PC-3 (cell line): ENCODE data around the gene ATP5F1A. TPM values are rescaled to one million over a fixed set of nuclear protein-coding genes. Genes with fewer than 3 reads are reported as not detected.
A peak's percentile ranks its signal among the peaks of the same experiment; 100 is the strongest.
"Not testable (repeated sequence)": the region's sequence is repeated elsewhere in the genome, so short reads cannot be mapped to it uniquely, and the experiment has no call there.

Experiments
- ATAC-seq: fragments of 200-7000 bp; cut with Tn5 transposase; 2 replicates; pipeline ENCODE4 v1.9.1; 2020; ENCODE audit warnings: mild to moderate bottlenecking, moderate library complexity
- BruUV-seq: library from RNA; stranded (reverse); fragments of 400-500 nt; replicated peaks from 2 replicates; lab custom pipeline; 2021; lab: Mats Ljungman, UMichigan
- CTCF ChIA-PET: fragments of 300-600 bp; sonication (Branson Sonifier 250); formaldehyde crosslinking; loops from one replicate; lab custom pipeline; 2022; ENCODE audit warnings: antibody characterized with exemption; lab: Charles Lee
- POLR2A ChIA-PET: fragments of 300-600 bp; sonication (Branson Sonifier 250); formaldehyde crosslinking; loops from one replicate; lab custom pipeline; 2022; ENCODE audit warnings: antibody characterized with exemption; ENCODE audit not compliant: unreplicated experiment; lab: Charles Lee
- DNase-seq: peaks from one replicate; pipeline ENCODE4 v3.0.0-alpha.2; 2015
- H2AFZ ChIP-seq: fragments of 300-600 bp; sonication (generic); 2 replicates; pipeline ENCODE4 v1.6.0; 2016; ENCODE audit warnings: antibody characterized with exemption, low read length
- H3F3A ChIP-seq: fragments of 300-600 bp; sonication (generic); one replicate; pipeline ENCODE4 v1.6.0; 2017; ENCODE audit warnings: antibody characterized with exemption, low read length, control low read depth, mild to moderate bottlenecking; ENCODE audit not compliant: unreplicated experiment
- H3K27ac ChIP-seq: fragments of 300-600 bp; sonication (generic); 2 replicates; pipeline ENCODE4 v1.5.1; 2016; ENCODE audit warnings: mild to moderate bottlenecking, low read length
- H3K27me3 ChIP-seq: fragments of 300-600 bp; sonication (generic); 2 replicates; pipeline ENCODE4 v1.6.1; 2016; ENCODE audit warnings: low read length, mixed read lengths
- H3K36me3 ChIP-seq: fragments of 300-600 bp; sonication (generic); 2 replicates; pipeline ENCODE4 v1.6.1; 2016; ENCODE audit warnings: low read depth, mixed run types, low read length, mixed read lengths
- H3K4me1 ChIP-seq: fragments of 300-600 bp; sonication (generic); 2 replicates; pipeline ENCODE4 v1.5.1; 2016; ENCODE audit warnings: low read length; ENCODE audit not compliant: insufficient read depth
- H3K4me2 ChIP-seq: fragments of 300-600 bp; sonication (generic); 2 replicates; pipeline ENCODE4 v1.6.0; 2016; ENCODE audit warnings: low read length
- H3K4me3 ChIP-seq: fragments of 300-600 bp; sonication (generic); 2 replicates; pipeline ENCODE4 v1.5.1; 2016; ENCODE audit warnings: mild to moderate bottlenecking, low read length, mixed read lengths
- H3K79me2 ChIP-seq: fragments of 300-600 bp; sonication (generic); 2 replicates; pipeline ENCODE4 v1.6.1; 2017; ENCODE audit warnings: low read length, mixed read lengths
- H3K9ac ChIP-seq: fragments of 300-600 bp; sonication (generic); 2 replicates; pipeline ENCODE4 v1.6.0; 2016; ENCODE audit warnings: mild to moderate bottlenecking, low read length
- H3K9me2 ChIP-seq: fragments of 300-600 bp; sonication (generic); replicated peaks from 2 replicates; pipeline ENCODE4 v1.6.1; 2016; ENCODE audit warnings: mixed run types, low read length, mixed read lengths
- H3K9me3 ChIP-seq: fragments of 300-600 bp; sonication (generic); 2 replicates; pipeline ENCODE4 v1.6.1; 2016; ENCODE audit warnings: low read length, mixed read lengths
- H4K20me1 ChIP-seq: fragments of 300-600 bp; sonication (generic); 2 replicates; pipeline ENCODE4 v1.6.1; 2016; ENCODE audit warnings: low read length, mixed read lengths
- CTCF ChIP-seq: fragments of 300-600 bp; sonication (generic); conservative IDR thresholded peaks from 2 replicates; pipeline ENCODE4 v1.5.1; 2017; ENCODE audit warnings: antibody characterized with exemption, low read depth, mild to moderate bottlenecking, low read length
- EZH2 ChIP-seq: fragments of 300-600 bp; sonication (generic); IDR thresholded peaks from one replicate; pipeline ENCODE4 v1.6.1; 2017; ENCODE audit warnings: antibody characterized with exemption, mild to moderate bottlenecking, low read length; ENCODE audit not compliant: unreplicated experiment
- EZH2phosphoT487 ChIP-seq: fragments of 300-600 bp; sonication (generic); IDR thresholded peaks from 2 replicates; pipeline ENCODE4 v1.6.1; 2018; ENCODE audit warnings: mild to moderate bottlenecking, antibody characterized with exemption, low read length, borderline replicate concordance
- intact Hi-C: fragments of 100-400 bp; cut with micrococcal nuclease; formaldehyde crosslinking; loops from 2 replicates; pipeline ENCODE4 v1.9.0; 2023
- total RNA-seq: library from RNA; depleted of rRNA; stranded (reverse); fragments of >200 nt; gene quantifications from 2 replicates; pipeline ENCODE4 v1.2.3, GENCODE V29; 2014

ATP5F1A gene
- total RNA-seq, 1 experiment from 2014 or later = 243 TPM

GRCh38 chr18:46096651-46097300, 1.3 kb downstream of the ATP5F1A start:
- BruUV-seq = no TSS peak
- POLR2A ChIA-PET = interaction anchor here (0.6 kb wide), 1 partner anchor 125 kb away, joined by 3 read pairs; no protein-coding TSS in a partner anchor

GRCh38 chr18:46095532-46095931, 2.6 kb downstream of the ATP5F1A start:
- Histone ChIP-seq H3K79me2 (peaks cover 65% of the 10 kb centered on the region), H3K9me2 (no peaks in the 10 kb centered on the region), H3K27ac (no peak overlapping the region), H3F3A (no peaks in the 10 kb centered on the region), H2AFZ (no peak overlapping the region), H3K4me2 (peak overlapping the region; percentile 37; the same call in 1 of the 2 replicates), H3K27me3 (no peaks in the 10 kb centered on the region), H4K20me1 (0 out of 2 replicates have a peak, but pooled peaks cover 3% of the 10 kb centered on the region), H3K4me1 (peaks cover 6% of the 10 kb centered on the region; the same call in 1 of the 2 replicates), H3K4me3 (no peak overlapping the region), H3K9me3 (no peaks in the 10 kb centered on the region), H3K9ac (no peak overlapping the region), H3K36me3 (peaks cover 11% of the 10 kb centered on the region; the same call in 1 of the 2 replicates)
- TF ChIP-seq EZH2phosphoT487 = no peak
- no peak for TF ChIP-seq EZH2
- TF ChIP-seq CTCF = no peak
- ChIA-PET POLR2A (no interaction called here), CTCF (interaction anchor here (0.6 kb wide), 1 partner anchor 22 kb away, joined by 3 read pairs; no protein-coding TSS in a partner anchor)
- intact Hi-C loops = no loop called here
- DNase-seq (no peak), ATAC-seq (no peak)
- no TSS peak for BruUV-seq

More at GRCh38 chr18:46096651-46097300, 1.3 kb downstream of the ATP5F1A start:
- H2AFZ ChIP-seq = no peak overlapping the region
- CTCF ChIA-PET = no interaction called here
- intact Hi-C loops = no loop called here
- H3K4me1 ChIP-seq = peaks cover 6% of the 10 kb centered on the region; the same call in 1 of the 2 replicates
- ATAC-seq = no peak
- no peaks in the 10 kb centered on the region; the same call in 1 of the 2 replicates for H3K36me3 ChIP-seq
- TF ChIP-seq EZH2phosphoT487 (no peak), EZH2 (no peak), CTCF (no peak)
- peaks cover 56% of the 10 kb centered on the region for H3K79me2 ChIP-seq
- H4K20me1 ChIP-seq = 0 out of 2 replicates have a peak, but pooled peaks cover 3% of the 10 kb centered on the region
- H3K4me2 ChIP-seq = peak overlapping the region; percentile 85
- H3K9ac ChIP-seq = peak overlapping the region; percentile 94
- H3K27me3 ChIP-seq = no peaks in the 10 kb centered on the region
- no peak for DNase-seq
- no peaks in the 10 kb centered on the region for H3K9me3 ChIP-seq
- no peaks in the 10 kb centered on the region for H3K9me2 ChIP-seq
- no peak overlapping the region for H3K27ac ChIP-seq
- H3F3A ChIP-seq = no peaks in the 10 kb centered on the region
- peak overlapping the region; percentile 95 for H3K4me3 ChIP-seq

- H3K4me3 ChIP-seq, H3F3A ChIP-seq, intact Hi-C loops, POLR2A ChIA-PET, H2AFZ ChIP-seq, DNase-seq, H4K20me1 ChIP-seq, H3K4me2 ChIP-seq, H3K9ac ChIP-seq, H3K9me3 ChIP-seq, H3K27me3 ChIP-seq, CTCF ChIA-PET, ATAC-seq, H3K27ac ChIP-seq, H3K4me1 ChIP-seq, BruUV-seq, H3K9me2 ChIP-seq: not testable (repeated sequence)
- H3K79me2 ChIP-seq = peaks cover 24% of the 10 kb centered on the region
- peaks cover 37% of the 10 kb centered on the region for H3K36me3 ChIP-seq
These were observed 9.6 kb downstream of the ATP5F1A start for GRCh38 chr18:46088501-46088900.
